GM18870 (cell line): ENCODE measurements around the gene BMF.
"Not testable (repeated sequence)": the region's sequence is repeated elsewhere in the genome, so short reads cannot be mapped to it uniquely, and the experiment has no call there.

ENCODE experiments used
- ATAC-seq: cut with Tn5 transposase; IDR thresholded peaks from one replicate; pipeline ENCODE4 v1.9.1; 2021; ENCODE audit warnings: moderate library complexity; ENCODE audit not compliant: unreplicated experiment

The BMF gene

GRCh38 chr15:40128766-40129660 lies 20.3 kb upstream of the BMF start:
- no peak for ATAC-seq

GRCh38 chr15:40125950-40126349 lies 17.3 kb upstream of the BMF start:
- no peak for ATAC-seq

- ATAC-seq, result not testable (repeated sequence)
These were observed 16.2 kb upstream of the BMF start for GRCh38 chr15:40124807-40125285.

DNA sequence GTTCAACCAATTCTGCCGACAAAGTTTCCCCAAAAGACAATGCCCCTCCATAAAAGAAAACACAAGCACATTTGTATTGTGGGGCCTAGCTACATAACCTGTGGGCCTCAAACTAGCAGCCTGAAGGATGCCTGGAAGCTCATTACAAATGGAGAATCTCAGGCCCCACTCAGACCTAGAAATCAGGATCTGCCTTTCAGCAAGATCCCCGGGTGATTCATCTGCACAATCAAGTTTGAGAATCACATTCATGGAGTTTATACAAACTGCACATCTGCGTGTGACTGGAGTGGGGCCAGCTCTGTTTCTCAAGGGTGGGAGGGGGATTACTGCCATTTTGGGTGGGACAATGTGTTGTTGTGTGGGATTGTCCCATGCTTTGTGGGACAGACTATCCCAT lies 15.7 kb upstream of the BMF start:
- ATAC-seq, result not testable (repeated sequence)

DNA sequence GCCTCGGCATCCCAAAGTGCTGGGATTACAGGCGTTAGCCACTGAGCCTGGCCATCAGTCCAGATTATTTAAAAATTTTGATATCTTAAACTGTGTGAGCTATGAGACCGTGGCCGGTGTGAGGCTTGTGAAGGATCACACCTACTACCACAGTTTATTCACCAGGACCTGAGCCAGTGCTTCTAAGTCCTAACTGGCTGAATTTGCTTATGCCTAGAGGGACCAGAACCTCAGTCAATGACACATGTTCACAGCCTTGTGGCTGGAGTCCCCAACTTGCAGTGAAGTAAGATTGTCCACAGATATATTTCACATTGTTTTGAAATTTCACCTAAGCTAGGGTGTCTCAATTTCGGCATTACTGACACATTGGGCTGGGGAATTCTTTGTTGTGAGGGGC lies 15.2 kb upstream of the BMF start:
- not testable (repeated sequence) for ATAC-seq

DNA sequence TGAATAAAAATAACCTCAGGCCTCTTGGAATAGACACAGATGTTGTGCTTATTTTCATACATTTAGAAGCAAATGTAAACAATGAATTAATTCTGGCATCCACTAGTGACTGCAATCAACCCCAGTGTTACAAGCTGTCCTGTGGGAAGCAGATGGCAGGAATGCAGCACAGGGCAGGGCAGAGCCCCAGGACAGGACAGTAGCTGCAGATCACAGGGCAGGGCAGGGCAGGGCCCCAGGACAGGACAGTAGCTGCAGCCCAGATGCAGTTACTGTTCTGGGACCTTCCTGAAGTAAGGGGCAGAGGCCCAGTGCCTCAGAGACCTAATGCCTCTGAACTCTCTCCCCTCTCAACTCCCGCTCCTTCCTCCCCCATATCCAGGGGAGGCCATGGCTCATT lies 14.3 kb upstream of the BMF start:
- ATAC-seq, result not testable (repeated sequence)

GRCh38 chr15:40121911-40122638 lies 13.4 kb upstream of the BMF start:
- ATAC-seq, result no peak

GRCh38 chr15:40118473-40118872 lies 9.8 kb upstream of the BMF start:
- ATAC-seq, result no peak

- peak; percentile 94 for ATAC-seq
These were observed 7.0 kb upstream of the BMF start for GRCh38 chr15:40115670-40116093.

DNA sequence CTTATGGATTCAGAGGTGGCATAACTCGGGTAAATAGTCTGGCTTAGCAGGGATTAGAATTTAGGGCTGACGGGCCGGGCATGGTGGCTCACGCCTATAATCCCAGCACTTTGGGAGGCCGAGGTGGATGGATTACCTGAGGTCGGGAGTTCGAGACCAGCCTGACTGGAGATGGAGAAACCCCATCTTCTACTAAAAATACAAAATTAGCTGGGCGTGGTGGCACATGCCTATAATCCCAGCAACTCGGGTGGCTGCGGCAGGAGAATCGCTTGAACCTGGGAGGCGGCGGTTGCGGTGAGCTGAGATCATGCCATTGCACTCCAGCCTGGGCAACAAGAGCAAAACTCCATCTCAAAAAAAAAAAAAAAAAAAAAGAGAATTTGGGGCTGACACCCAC lies 6.4 kb upstream of the BMF start:
- ATAC-seq, result not testable (repeated sequence)

GRCh38 chr15:40114218-40114617 lies 5.5 kb upstream of the BMF start:
- no peak for ATAC-seq

GRCh38 chr15:40112789-40113188 lies 4.1 kb upstream of the BMF start:
- no peak for ATAC-seq

- no peak for ATAC-seq
These were observed 3.2 kb upstream of the BMF start for GRCh38 chr15:40111888-40112287.

- ATAC-seq, result no peak
These were observed 2.3 kb upstream of the BMF start for GRCh38 chr15:40110866-40111550.

GRCh38 chr15:40108061-40108854 lies 421 bp downstream of the BMF start:
- ATAC-seq, result no peak

GRCh38 chr15:40106203-40107161 lies 2.2 kb downstream of the BMF start:
- peak; percentile 28 for ATAC-seq

DNA sequence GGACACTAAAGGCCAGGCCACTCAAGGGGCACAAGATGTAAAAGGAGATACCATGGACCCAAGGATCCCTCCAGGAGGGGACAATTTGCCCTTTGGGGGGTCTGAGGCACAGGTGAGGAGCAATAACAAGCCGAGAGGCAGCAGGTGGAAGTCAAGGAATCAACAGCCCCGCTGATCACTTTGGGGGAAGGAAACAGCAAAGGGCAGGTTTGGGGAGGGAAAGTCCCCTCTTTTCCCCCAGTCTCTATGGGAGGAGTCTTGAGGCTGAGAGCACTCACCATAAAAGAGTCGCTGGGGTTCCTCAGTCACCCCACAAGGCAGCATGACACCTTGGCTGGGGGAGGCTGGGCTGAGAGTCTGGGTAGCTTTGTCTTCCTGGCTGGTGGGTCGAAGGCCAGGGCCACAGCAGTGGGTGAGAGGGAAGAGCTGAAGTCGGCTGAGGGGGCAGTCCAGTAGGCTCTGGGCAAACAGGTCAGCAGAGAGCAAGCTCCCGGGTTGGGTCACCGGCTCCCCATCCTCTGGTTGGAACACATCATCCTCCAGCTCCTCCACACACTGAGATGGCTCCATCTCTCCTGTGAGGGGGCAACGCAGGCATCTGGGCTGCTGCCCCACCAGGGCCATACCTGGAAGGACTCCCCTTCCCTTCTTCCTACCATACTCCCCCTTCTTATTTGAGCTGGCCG lies 3.0 kb downstream of the BMF start:
- no peak for ATAC-seq

- no peak for ATAC-seq
These were observed 3.7 kb downstream of the BMF start for GRCh38 chr15:40104865-40105516.
